ENCODE results near the gene CPN2.
A peak's percentile ranks its signal among the peaks of the same experiment; 100 is the strongest.

Gene CPN2

DNA sequence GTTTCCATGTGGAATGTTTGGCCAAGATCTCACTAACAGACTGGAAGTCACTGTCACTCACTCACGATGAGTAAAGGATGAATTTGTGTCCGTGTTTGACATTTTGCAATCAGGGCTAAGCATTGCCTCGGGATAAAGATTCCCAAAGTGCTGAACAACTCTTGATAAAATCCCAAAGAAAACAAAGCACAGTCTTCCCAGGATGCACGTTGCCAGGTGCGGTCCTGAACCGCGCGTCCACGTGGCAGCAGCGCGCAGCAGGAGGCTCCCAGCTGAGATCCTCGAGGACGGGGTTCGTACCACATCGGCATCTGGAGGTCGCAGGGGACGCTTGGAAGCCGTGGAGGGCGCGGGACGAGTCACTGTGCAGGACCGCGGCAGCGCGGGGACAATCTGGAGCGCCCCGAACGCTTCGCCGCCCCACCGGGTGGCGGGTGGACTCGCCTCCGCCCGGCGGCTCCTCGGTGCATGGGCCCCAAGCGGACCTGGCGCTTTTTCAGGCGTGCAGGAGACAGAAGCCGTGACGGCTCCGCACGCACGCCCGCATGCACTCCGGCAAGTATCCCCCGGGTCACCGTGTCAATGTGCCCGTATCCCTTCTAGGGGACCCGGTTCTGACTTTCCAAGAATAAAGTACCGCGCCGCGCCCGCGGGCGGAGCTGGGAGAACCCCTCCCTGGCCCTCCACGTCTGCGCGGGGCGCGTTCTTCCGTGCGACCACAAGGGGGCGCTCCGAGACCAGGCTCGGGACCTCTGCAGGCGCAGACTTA is 17.7 kb downstream of the CPN2 start:
- H3K9me3 ChIP-seq (ENCODE audit: control insufficient read depth in 1 of 2, low read length in 2 of 2): no peaks in the 10 kb centered on the region
- no peak overlapping the region for H3K27ac ChIP-seq (ENCODE audit: low read depth, low read length)
- peak overlapping the region; percentile 24 to 43 for H3K9ac ChIP-seq (ENCODE audit: low read depth in 1 of 2, low read length in 2 of 2)
- H3K27me3 ChIP-seq (ENCODE audit: control insufficient read depth in 1 of 2, insufficient read depth in 2 of 2, low read length in 2 of 2): peaks cover 4 to 13% of the 10 kb centered on the region in 2 donors
- peaks cover 14 to 16% of the 10 kb centered on the region in 2 donors for H3K4me1 ChIP-seq (ENCODE audit: control insufficient read depth in 1 of 2, insufficient read depth in 2 of 2, low read length in 2 of 2)
- no peaks in the 10 kb centered on the region for H3K36me3 ChIP-seq (ENCODE audit: control insufficient read depth in 1 of 2, insufficient read depth in 2 of 2, low read length in 2 of 2)
- H3K4me3 ChIP-seq (ENCODE audit: low read depth in 1 of 2, low read length in 2 of 2): peak overlapping the region; percentile 66 to 70

DNA sequence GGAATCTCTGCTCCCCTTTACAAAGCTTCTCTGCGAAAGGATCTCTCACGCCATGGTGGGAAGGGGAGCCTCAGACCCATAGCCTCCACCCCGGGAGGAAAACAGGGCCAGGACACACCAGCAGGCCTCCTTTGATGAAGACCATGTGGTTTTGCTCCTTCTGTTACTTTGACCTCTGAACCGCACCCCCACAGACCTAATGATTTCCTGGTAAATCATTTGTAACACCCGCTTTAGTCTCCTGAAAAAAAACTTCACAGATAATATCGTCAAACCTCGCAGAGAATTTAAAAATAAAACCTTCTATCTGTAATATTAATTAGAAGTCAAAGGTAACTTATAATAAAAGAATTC is 18.3 kb downstream of the CPN2 start:
- Histone ChIP-seq H3K36me3 (ENCODE audit: control insufficient read depth in 1 of 2, insufficient read depth in 2 of 2, low read length in 2 of 2) (no peaks in the 10 kb centered on the region), H3K9me3 (ENCODE audit: control insufficient read depth in 1 of 2, low read length in 2 of 2) (no peaks in the 10 kb centered on the region), H3K4me3 (ENCODE audit: low read depth in 1 of 2, low read length in 2 of 2) (peak overlapping the region; percentile 66 to 70), H3K27me3 (ENCODE audit: control insufficient read depth in 1 of 2, insufficient read depth in 2 of 2, low read length in 2 of 2) (peaks cover 4 to 13% of the 10 kb centered on the region in 2 donors), H3K9ac (ENCODE audit: low read depth in 1 of 2, low read length in 2 of 2) (peak overlapping the region in 1 of 2 donors; percentile 24), H3K27ac (ENCODE audit: low read depth, low read length) (no peak overlapping the region), H3K4me1 (ENCODE audit: control insufficient read depth in 1 of 2, insufficient read depth in 2 of 2, low read length in 2 of 2) (peaks cover 14 to 16% of the 10 kb centered on the region in 2 donors)

DNA sequence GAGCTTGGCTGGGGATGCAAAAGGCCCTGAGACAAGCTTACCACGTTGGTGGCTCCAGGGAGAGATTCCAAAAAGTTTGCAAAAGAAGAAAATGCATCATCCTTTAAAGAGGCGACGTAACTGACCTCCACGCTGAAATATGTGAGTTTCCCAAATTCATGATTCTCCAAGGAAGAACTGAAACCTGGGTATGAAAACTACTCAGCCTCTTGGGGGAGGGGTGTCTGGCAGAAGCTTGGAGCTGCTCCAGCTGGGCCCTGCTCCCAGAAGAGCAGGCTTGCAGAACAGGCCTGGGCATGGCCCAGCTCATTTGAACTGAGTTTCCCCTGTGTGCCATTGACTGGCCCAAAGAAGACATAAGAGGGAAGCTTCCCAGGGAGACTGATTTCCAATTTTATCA is 20.5 kb downstream of the CPN2 start:
- no peaks in the 10 kb centered on the region for H3K9me3 ChIP-seq (ENCODE audit: control insufficient read depth in 1 of 2, low read length in 2 of 2)
- H3K27ac ChIP-seq (ENCODE audit: low read depth, low read length): no peak overlapping the region
- H3K4me1 ChIP-seq (ENCODE audit: control insufficient read depth in 1 of 2, insufficient read depth in 2 of 2, low read length in 2 of 2): peaks cover 14 to 16% of the 10 kb centered on the region in 2 donors
- no peak overlapping the region for H3K9ac ChIP-seq (ENCODE audit: low read depth in 1 of 2, low read length in 2 of 2)
- no peak overlapping the region for H3K4me3 ChIP-seq (ENCODE audit: low read depth in 1 of 2, low read length in 2 of 2)
- peaks cover 9 to 13% of the 10 kb centered on the region in 2 donors for H3K27me3 ChIP-seq (ENCODE audit: control insufficient read depth in 1 of 2, insufficient read depth in 2 of 2, low read length in 2 of 2)
- no peaks in the 10 kb centered on the region for H3K36me3 ChIP-seq (ENCODE audit: control insufficient read depth in 1 of 2, insufficient read depth in 2 of 2, low read length in 2 of 2)

DNA sequence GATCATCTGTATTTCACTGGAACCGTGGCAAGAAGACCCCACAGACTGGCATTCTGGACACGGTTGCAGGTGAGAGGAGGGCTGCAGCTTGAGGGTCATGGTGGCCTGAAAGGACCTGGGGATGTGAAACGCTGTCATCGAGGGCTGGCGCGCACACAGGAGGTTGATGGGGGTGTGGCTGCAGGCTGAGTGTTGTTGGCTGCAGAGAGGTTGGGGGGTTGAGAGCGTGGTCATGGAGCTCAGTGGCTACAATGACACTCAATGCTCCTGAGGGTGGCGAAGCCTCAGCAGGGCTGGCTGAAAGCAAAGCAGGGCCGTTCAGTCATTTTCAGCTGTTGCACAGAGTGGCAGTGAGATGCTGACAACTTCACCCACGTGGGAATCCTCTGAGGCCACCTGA is 21.0 kb downstream of the CPN2 start:
- peaks cover 9 to 13% of the 10 kb centered on the region in 2 donors for H3K27me3 ChIP-seq (ENCODE audit: control insufficient read depth in 1 of 2, insufficient read depth in 2 of 2, low read length in 2 of 2)
- H3K9me3 ChIP-seq (ENCODE audit: control insufficient read depth in 1 of 2, low read length in 2 of 2): no peaks in the 10 kb centered on the region
- no peak overlapping the region for H3K27ac ChIP-seq (ENCODE audit: low read depth, low read length)
- H3K4me1 ChIP-seq (ENCODE audit: control insufficient read depth in 1 of 2, insufficient read depth in 2 of 2, low read length in 2 of 2): peaks cover 14 to 16% of the 10 kb centered on the region in 2 donors
- H3K36me3 ChIP-seq (ENCODE audit: control insufficient read depth in 1 of 2, insufficient read depth in 2 of 2, low read length in 2 of 2): no peaks in the 10 kb centered on the region
- H3K4me3 ChIP-seq (ENCODE audit: low read depth in 1 of 2, low read length in 2 of 2): no peak overlapping the region
- no peak overlapping the region for H3K9ac ChIP-seq (ENCODE audit: low read depth in 1 of 2, low read length in 2 of 2)

DNA sequence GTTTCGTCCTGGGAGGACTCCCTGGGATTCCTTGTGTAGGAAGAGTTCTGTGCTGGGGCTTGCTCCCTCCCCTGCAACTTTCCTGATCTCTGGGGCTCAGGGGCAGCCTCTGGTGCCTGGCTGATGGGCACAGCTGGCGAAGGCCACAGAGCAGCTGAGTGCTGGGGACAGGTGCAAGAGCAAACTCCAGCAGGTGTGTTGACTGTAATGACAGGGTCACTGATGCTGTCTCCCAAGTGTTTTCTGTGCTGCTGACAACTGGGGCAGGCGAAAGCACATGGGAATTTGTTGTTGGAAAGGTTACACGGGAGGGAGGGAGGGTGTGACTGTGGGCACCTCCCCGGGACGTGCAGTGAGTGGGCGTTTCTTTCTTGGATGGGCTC is 21.6 kb downstream of the CPN2 start:
- H3K9ac ChIP-seq (ENCODE audit: low read depth in 1 of 2, low read length in 2 of 2): no peak overlapping the region
- H3K27me3 ChIP-seq (ENCODE audit: control insufficient read depth in 1 of 2, insufficient read depth in 2 of 2, low read length in 2 of 2): peaks cover 10 to 13% of the 10 kb centered on the region in 2 donors
- H3K36me3 ChIP-seq (ENCODE audit: control insufficient read depth in 1 of 2, insufficient read depth in 2 of 2, low read length in 2 of 2): no peaks in the 10 kb centered on the region
- peaks cover 14 to 22% of the 10 kb centered on the region in 2 donors for H3K4me1 ChIP-seq (ENCODE audit: control insufficient read depth in 1 of 2, insufficient read depth in 2 of 2, low read length in 2 of 2)
- no peak overlapping the region for H3K27ac ChIP-seq (ENCODE audit: low read depth, low read length)
- H3K9me3 ChIP-seq (ENCODE audit: control insufficient read depth in 1 of 2, low read length in 2 of 2): no peaks in the 10 kb centered on the region
- H3K4me3 ChIP-seq (ENCODE audit: low read depth in 1 of 2, low read length in 2 of 2): no peak overlapping the region

DNA sequence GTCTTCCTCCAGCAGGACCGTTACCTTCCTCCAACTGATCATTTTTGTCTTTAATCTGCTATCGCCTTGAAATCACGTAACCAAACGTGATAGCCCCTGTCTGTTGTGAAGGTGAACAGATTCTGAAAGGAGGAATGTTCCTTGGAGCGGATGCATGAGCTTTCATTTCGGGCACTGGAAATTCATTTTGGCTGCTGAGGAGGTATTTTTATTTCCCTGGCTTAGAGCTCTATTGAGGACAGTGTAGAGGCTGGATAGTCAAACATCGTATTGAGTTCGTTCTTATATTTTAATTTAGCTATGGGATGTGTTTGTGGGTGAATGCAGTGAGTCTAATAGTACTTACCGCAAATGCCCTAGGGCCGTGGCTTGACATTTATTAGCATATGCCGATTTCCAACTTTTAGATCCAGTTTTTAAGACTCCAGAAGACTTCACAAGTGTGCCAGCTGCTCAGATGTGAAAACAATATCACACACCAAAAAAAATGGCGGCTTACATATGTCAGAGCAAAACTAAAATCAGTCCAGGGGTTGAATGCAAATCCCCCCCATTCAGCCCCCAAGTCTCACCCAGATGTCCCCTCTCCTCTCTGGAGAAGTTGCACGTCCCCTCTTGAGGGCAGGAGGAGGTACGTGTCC is 22.1 kb downstream of the CPN2 start:
- Histone ChIP-seq H3K36me3 (ENCODE audit: control insufficient read depth in 1 of 2, insufficient read depth in 2 of 2, low read length in 2 of 2) (no peaks in the 10 kb centered on the region), H3K4me3 (ENCODE audit: low read depth in 1 of 2, low read length in 2 of 2) (no peak overlapping the region), H3K9me3 (ENCODE audit: control insufficient read depth in 1 of 2, low read length in 2 of 2) (no peaks in the 10 kb centered on the region), H3K27me3 (ENCODE audit: control insufficient read depth in 1 of 2, insufficient read depth in 2 of 2, low read length in 2 of 2) (peaks cover 12 to 13% of the 10 kb centered on the region in 2 donors), H3K9ac (ENCODE audit: low read depth in 1 of 2, low read length in 2 of 2) (no peak overlapping the region), H3K27ac (ENCODE audit: low read depth, low read length) (no peak overlapping the region), H3K4me1 (ENCODE audit: control insufficient read depth in 1 of 2, insufficient read depth in 2 of 2, low read length in 2 of 2) (peaks cover 18 to 27% of the 10 kb centered on the region in 2 donors)

DNA sequence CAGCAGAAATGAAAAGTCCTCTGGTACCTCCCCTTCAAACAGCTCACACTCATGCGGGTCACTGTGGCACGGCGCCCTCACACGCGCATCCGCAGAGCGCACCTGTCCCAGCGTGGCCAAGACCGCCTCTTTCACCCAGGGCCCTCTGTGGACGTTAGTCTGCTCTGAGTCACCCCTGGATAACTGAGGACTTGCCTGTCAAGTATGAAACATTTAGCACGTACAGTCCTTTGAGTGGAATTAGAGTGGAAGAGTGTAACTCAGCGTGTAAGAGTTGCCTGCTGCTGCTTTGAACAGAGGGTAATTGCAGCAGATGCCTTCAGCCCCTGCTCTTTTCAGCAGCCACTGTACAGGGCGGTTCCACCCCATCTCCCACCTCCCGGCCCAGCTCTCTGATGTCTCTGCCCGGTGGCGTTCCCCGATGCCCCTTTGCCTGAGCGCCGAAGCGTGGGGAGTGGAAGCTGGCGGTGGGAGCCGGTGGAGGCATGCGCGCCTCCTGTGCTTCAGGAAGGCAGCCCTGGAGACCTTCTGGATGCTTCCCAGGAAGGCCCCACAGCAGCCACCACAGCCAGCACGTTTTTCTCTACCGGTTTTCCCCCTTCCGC is 23.0 kb downstream of the CPN2 start:
- Histone ChIP-seq H3K36me3 (ENCODE audit: control insufficient read depth in 1 of 2, insufficient read depth in 2 of 2, low read length in 2 of 2) (no peaks in the 10 kb centered on the region), H3K27me3 (ENCODE audit: control insufficient read depth in 1 of 2, insufficient read depth in 2 of 2, low read length in 2 of 2) (peaks cover 8 to 9% of the 10 kb centered on the region in 2 donors), H3K4me1 (ENCODE audit: control insufficient read depth in 1 of 2, insufficient read depth in 2 of 2, low read length in 2 of 2) (peaks cover 20 to 24% of the 10 kb centered on the region in 2 donors), H3K9me3 (ENCODE audit: control insufficient read depth in 1 of 2, low read length in 2 of 2) (no peaks in the 10 kb centered on the region), H3K4me3 (ENCODE audit: low read depth in 1 of 2, low read length in 2 of 2) (no peak overlapping the region), H3K27ac (ENCODE audit: low read depth, low read length) (no peak overlapping the region), H3K9ac (ENCODE audit: low read depth in 1 of 2, low read length in 2 of 2) (no peak overlapping the region)

DNA sequence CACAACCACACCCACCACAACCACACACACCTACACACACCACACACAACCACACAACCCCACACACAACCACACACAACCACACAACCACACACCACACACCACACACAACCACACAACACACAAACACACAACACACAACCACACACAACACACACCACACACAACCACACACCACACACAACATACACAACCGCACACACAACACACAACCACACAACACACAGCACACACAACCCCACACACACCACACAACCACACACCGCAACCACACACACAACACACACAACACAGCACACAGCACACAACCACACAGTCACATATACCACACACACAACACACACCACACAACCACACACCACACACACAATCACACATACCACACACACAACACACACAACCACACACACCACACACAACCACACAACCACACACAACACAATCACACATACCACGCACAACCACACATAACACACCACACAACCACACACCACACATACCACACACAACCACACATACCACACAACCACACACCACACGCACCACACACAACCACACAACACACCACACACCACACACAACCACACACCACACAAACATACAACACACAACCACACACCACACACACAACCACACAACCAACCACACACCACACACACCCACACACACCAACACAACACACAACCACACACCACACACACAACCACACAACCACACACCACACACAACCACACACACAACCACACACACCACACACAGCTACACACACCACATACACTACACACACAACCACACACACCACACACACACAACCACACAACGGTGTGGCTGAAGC is 23.7 kb downstream of the CPN2 start:
- no peak overlapping the region for H3K4me3 ChIP-seq (ENCODE audit: low read depth in 1 of 2, low read length in 2 of 2)

DNA sequence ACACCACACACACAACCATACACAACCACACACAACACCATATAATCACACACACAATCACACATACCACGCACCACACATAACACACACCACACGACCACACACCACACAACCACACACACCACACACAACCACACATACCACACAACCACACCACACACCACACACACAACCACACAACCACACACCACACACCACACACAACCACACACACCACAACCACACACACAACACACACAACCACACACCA is 24.2 kb downstream of the CPN2 start:
- peaks cover 0 to 8% of the 10 kb centered on the region in 2 donors for H3K27me3 ChIP-seq (ENCODE audit: control insufficient read depth in 1 of 2, insufficient read depth in 2 of 2, low read length in 2 of 2)
- H3K27ac ChIP-seq (ENCODE audit: low read depth, low read length): no peak overlapping the region

More for the DNA sequence above, 23.7 kb downstream of the CPN2 start:
- peaks cover 14 to 22% of the 10 kb centered on the region in 2 donors for H3K4me1 ChIP-seq (ENCODE audit: control insufficient read depth in 1 of 2, insufficient read depth in 2 of 2, low read length in 2 of 2)
- no peak overlapping the region for H3K9ac ChIP-seq (ENCODE audit: low read depth in 1 of 2, low read length in 2 of 2)
- H3K9me3 ChIP-seq (ENCODE audit: control insufficient read depth in 1 of 2, low read length in 2 of 2): no peaks in the 10 kb centered on the region
- H3K27me3 ChIP-seq (ENCODE audit: control insufficient read depth in 1 of 2, insufficient read depth in 2 of 2, low read length in 2 of 2): peaks cover 2 to 8% of the 10 kb centered on the region in 2 donors
- no peak overlapping the region for H3K27ac ChIP-seq (ENCODE audit: low read depth, low read length)
- H3K36me3 ChIP-seq (ENCODE audit: control insufficient read depth in 1 of 2, insufficient read depth in 2 of 2, low read length in 2 of 2): no peaks in the 10 kb centered on the region

More for the DNA sequence above, 24.2 kb downstream of the CPN2 start:
- H3K9ac ChIP-seq (ENCODE audit: low read depth in 1 of 2, low read length in 2 of 2): peak overlapping the region in 1 of 2 donors; percentile 18
- no peak overlapping the region for H3K4me3 ChIP-seq (ENCODE audit: low read depth in 1 of 2, low read length in 2 of 2)
- peaks cover 14 to 21% of the 10 kb centered on the region in 2 donors for H3K4me1 ChIP-seq (ENCODE audit: control insufficient read depth in 1 of 2, insufficient read depth in 2 of 2, low read length in 2 of 2)
- H3K9me3 ChIP-seq (ENCODE audit: control insufficient read depth in 1 of 2, low read length in 2 of 2): no peaks in the 10 kb centered on the region
- H3K36me3 ChIP-seq (ENCODE audit: control insufficient read depth in 1 of 2, insufficient read depth in 2 of 2, low read length in 2 of 2): no peaks in the 10 kb centered on the region

Data from duodenal mucosa (tissue), 2 donors.